GM19328 (cell line): Measurements from ENCODE around the gene ATIC.

Source experiments
- ATAC-seq: cut with Tn5 transposase; IDR thresholded peaks from one replicate; pipeline ENCODE4 v1.9.1; 2021; ENCODE audit warnings: mild to moderate bottlenecking, moderate library complexity; ENCODE audit not compliant: unreplicated experiment

The ATIC gene

GRCh38 chr2:215396595-215397313, 84.9 kb downstream of the ATIC start:
- no peak for ATAC-seq

GRCh38 chr2:215397632-215398341, 85.9 kb downstream of the ATIC start:
- no peak for ATAC-seq

- no peak for ATAC-seq
Observed at GRCh38 chr2:215399067-215399716, 87.3 kb downstream of the ATIC start.
